RWPE1 (cell line): ENCODE data around the gene SCN4B.

Source experiments
- CTCF ChIA-PET: fragments of 350-600 bp; sonication (Branson Sonifier 250); formaldehyde crosslinking; extraction: SDS; loops from one replicate; lab custom pipeline; 2021; lab: Yijun Ruan, JAX
- POLR2A ChIA-PET: fragments of 400-600 bp; formaldehyde crosslinking; extraction: SDS; loops from one replicate; lab custom pipeline; 2020; ENCODE audit warnings: antibody characterized with exemption; ENCODE audit not compliant: low non-redundant PET; lab: Yijun Ruan, JAX
- DNase-seq: peaks from one replicate; pipeline ENCODE4 v3.0.0; 2012; ENCODE audit warnings: low spot score
- H3K27ac ChIP-seq: fragments of 450-650 bp; 2 replicates; pipeline ENCODE4 v1.5.1; 2017
- TF ChIP-seq, protein P1 (sequence below): fragments of 450-650 bp; conservative IDR thresholded peaks from 2 replicates; pipeline ENCODE4 v1.5.1; 2017; ENCODE audit warnings: low read depth, mild to moderate bottlenecking

Gene SCN4B

DNA sequence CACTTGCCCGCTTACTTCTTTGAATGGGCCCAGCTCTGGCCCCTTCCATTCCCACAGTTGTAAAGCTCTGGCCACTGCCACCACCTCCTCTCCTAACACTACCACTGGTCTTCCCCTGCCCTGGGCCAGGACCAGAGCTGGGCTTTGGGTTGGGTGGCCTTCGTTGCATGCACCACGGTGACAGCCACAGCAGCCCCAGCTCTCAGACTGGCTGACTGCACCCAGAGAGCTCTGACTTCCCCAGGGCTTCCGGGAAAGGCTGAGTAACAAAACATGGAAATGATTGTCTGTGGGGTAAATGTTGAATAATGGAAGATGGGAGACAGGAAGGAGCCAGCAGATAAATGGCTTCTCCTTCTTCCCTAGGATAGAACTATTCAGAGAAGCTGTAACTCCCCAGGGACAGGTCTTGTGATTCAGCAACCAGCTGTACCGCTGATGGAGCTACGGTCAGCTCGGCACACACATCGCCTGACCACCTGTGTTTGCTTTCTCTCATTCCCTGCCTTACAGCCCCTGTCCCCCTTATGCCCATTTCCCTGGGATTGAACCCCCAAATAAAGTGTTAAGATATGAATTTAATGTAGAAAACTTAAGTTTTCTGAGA, 27.6 kb downstream of the SCN4B start:
- no peak for DNase-seq
- TF ChIP-seq, protein P1, sequence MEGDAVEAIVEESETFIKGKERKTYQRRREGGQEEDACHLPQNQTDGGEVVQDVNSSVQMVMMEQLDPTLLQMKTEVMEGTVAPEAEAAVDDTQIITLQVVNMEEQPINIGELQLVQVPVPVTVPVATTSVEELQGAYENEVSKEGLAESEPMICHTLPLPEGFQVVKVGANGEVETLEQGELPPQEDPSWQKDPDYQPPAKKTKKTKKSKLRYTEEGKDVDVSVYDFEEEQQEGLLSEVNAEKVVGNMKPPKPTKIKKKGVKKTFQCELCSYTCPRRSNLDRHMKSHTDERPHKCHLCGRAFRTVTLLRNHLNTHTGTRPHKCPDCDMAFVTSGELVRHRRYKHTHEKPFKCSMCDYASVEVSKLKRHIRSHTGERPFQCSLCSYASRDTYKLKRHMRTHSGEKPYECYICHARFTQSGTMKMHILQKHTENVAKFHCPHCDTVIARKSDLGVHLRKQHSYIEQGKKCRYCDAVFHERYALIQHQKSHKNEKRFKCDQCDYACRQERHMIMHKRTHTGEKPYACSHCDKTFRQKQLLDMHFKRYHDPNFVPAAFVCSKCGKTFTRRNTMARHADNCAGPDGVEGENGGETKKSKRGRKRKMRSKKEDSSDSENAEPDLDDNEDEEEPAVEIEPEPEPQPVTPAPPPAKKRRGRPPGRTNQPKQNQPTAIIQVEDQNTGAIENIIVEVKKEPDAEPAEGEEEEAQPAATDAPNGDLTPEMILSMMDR: no peak
- ChIA-PET CTCF (interaction anchor here (0.7 kb wide), 2 partner anchors 197 to 1009 kb away, joined by 3 to 8 read pairs; no protein-coding TSS in a partner anchor), POLR2A (no interaction called here)
- H3K27ac ChIP-seq: no peak overlapping the region

DNA sequence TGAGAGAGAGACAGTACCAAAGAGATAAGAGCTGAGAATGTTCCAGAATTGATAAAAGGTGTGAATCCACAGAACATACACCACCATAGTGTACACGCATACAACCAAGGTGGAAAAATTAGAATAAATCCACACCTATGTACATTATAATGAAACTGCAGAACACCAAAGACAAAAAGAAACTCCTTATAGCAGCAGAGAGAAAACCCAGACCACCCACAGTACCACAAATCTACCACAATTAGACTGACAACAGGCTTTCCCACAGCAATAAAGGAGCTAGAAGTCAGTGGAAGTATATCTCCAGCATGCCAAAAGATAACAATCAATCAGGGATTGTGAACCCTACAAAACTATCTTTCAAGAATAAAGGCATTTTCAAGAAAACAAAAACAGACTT, 31.8 kb downstream of the SCN4B start:
- TF ChIP-seq, protein P1: no peak
- ChIA-PET CTCF (no interaction called here), POLR2A (no interaction called here)
- H3K27ac ChIP-seq: no peak overlapping the region
- DNase-seq: no peak

DNA sequence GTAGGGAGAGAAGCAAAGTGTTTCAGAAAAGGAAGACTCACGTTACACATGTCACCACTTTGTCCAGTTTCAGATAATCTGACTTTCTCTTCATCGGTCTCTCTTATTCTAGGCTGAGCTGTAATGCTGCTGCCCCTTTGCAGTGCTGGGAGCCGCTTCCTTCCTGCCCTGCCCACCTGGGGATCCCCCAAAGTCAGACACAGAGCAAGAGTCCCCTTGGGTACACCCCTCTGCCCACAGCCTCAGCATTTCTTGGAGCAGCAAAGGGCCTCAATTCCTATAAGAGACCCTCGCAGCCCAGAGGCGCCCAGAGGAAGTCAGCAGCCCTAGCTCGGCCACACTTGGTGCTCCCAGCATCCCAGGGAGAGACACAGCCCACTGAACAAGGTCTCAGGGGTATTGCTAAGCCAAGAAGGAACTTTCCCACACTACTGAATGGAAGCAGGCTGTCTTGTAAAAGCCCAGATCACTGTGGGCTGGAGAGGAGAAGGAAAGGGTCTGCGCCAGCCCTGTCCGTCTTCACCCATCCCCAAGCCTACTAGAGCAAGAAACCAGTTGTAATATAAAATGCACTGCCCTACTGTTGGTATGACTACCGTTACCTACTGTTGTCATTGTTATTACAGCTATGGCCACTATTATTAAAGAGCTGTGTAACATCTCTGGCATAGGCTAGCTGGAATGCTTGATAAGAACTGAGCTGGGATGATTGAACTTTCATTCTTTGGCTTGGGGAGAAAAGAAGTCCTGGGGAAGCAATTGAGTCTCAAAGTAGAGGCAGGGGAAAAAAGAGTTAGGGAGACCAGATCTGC, 34.6 kb downstream of the SCN4B start:
- ChIA-PET POLR2A (no interaction called here), CTCF (interaction anchor here (0.5 to 1.3 kb wide), 2 partner anchors 54 to 178 kb away, joined by 3 to 4 read pairs; no protein-coding TSS in a partner anchor)
- TF ChIP-seq, protein P1: no peak
- no peak overlapping the region for H3K27ac ChIP-seq
- DNase-seq: no peak

DNA sequence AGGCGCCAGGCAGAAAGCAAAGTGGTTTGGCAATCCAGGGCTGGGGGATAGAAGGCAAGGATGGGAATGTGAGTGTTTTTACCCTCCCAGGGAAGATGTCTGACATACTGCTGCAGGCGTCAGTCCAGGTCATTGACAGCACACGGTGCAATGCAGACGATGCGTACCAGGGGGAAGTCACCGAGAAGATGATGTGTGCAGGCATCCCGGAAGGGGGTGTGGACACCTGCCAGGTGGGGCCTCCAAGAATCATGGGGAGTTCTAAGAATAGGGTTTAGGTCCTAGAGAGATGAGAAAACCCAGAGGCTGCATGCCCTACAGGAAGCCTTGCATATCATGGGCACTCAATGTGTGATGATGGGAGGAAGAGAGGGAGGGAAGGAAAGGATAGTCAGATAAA, 37.6 kb downstream of the SCN4B start:
- ChIA-PET POLR2A (no interaction called here), CTCF (interaction anchor here (0.6 kb wide), 1 partner anchor 294 kb away, joined by 4 read pairs; no protein-coding TSS in a partner anchor)
- H3K27ac ChIP-seq: no peak overlapping the region
- no peak for DNase-seq
- TF ChIP-seq, protein P1: no peak

DNA sequence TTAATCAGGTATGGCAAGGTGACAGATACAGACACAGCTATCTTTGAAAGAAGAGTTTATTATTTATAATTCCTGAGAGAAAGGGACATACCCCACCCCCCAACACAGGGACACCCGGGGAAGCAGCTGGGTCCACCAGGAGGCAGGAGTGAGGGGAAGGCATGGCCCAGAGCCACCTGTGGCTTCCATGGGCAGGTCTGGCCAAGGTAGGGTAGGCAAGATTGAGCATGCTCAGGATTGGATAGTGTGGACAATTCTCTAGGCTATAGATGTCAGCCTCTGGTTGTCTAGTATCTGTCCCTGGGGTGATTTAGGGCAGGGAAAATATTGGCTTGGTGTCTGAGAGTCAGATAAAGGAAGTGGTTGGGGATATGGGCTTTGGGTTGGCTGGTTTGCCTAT, 38.4 kb downstream of the SCN4B start:
- no peak overlapping the region for H3K27ac ChIP-seq
- POLR2A ChIA-PET: no interaction called here
- TF ChIP-seq, protein P1: no peak
- CTCF ChIA-PET: interaction anchor here (0.6 kb wide), 2 partner anchors 9 to 293 kb away, joined by 3 to 4 read pairs; no protein-coding TSS in a partner anchor
- no peak for DNase-seq

DNA sequence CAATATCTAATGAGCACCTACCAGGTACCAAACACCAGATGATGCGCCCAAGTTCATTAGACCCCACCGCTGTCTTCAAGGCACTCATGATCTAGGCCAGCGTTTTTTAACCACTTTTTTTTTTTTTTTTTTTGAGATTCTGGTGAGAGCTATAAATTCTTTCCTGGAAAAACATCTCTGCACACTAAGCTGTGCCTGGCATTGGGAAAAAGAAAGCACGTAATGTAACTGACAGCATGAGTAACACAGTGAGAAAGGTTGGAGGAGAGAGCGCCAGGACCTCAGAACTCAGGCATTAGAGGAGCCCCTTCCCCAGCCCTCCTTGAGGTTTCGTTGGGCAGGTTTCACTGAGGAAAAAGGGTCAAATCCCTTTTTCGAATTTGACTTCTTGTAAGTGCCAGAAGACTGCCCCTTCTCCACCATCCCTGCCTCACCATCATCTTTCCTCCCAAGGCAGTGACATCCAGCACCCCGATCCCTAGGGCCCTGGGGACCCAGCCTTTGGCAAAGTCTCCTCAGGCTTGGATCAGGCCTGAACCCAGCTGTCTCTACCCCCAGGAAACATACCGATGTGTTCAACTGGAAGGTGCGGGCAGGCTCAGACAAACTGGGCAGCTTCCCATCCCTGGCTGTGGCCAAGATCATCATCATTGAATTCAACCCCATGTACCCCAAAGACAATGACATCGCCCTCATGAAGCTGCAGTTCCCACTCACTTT, 39.8 kb downstream of the SCN4B start:
- CTCF ChIA-PET: no interaction called here
- no peak overlapping the region for H3K27ac ChIP-seq
- no peak for DNase-seq
- TF ChIP-seq, protein P1: no peak
- POLR2A ChIA-PET: no interaction called here
